CD4-positive, alpha-beta T cell treated with Interleukin-15 for 4 hours (primary cell): ENCODE data around the gene QKI.

Experiments used
- DNase-seq: peaks from one replicate; pipeline ENCODE4 v3.0.0-alpha.2; 2020; ENCODE audit warnings: low spot score

The QKI gene

DNA sequence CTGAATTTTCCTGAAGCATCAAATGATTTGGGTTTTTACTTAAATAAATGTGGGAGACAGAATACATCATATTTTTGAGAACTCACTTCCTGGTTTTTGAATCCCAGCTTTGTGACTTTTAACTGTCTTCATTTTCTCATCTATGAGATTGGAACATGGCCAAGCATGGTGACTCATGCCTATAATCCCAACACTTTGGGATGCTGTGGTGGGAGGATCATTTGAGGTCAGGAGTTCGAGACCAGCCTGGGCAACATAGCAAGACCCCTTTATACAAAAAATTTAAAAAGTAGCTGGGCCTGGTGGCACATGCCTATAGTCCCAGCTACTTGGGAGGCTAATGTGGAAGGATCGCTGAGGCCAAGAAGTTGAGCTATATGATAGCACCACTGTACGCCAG, 122.3 kb downstream of the QKI start:
- DNase-seq: no peak

- DNase-seq: no peak
These were observed 123.8 kb downstream of the QKI start for GRCh38 chr6:163538331-163538730.

- no peak for DNase-seq
These were observed 124.7 kb downstream of the QKI start for GRCh38 chr6:163539101-163539762.

GRCh38 chr6:163543321-163543720, 128.8 kb downstream of the QKI start:
- DNase-seq: no peak

GRCh38 chr6:163545370-163545769, 130.9 kb downstream of the QKI start:
- DNase-seq: no peak

DNA sequence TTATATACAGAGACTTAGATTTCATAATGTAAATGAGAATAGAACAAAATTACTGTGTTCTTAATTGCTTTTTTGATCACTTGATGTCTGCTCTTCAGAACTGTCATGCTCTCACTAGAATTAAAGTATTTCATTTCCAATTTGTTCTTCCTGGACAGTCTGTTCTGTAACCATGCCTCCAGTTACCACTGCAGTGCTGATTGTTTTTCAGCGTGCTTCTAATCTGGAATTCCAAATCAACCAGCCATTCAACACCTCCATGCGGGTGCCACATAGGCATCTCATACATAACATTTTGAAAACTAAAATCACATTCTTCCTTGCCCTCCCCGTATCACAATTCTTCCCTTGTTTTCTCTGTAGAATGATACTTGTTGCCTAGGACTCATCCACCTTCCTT, 132.8 kb downstream of the QKI start:
- no peak for DNase-seq

DNA sequence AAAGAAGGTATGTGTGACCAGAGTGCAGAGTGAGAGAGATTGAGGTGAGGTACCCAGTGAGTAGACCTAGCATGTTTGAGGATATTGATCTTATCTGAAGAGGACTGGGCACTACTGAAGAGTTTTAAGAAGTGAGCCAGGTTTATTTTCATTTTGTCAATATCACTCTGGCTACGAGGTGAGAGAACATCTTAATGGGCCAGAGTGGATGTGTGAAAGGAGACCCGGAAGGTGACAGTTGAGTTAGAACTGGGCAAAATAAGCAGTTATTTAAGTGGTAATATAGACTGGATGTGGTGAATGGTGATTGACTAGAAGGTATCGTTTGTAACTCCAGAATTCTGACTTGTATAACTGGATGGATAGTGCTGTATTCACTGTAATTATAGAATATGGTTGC, 134.1 kb downstream of the QKI start:
- no peak for DNase-seq

DNA sequence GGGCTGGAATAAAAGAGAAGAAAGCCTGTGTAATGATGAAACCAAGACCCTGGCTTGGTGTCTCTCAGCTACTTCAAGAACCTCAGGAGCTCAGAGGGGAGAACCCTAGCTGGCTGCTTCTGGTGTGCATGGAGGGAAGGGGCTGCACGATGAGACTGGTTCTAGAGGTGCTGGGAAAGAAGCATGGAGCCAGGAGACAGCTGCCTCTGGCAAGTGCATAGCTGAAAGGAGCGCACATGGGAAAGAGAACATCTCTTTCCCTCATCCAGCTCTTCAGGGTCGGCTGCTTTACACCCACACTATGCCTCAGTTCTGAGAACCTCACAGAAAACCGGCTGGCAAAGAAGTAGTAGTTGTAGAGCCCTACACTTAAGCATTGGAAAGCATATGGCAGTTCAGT, 139.5 kb downstream of the QKI start:
- DNase-seq: no peak

GRCh38 chr6:163554663-163555062, 140.1 kb downstream of the QKI start:
- DNase-seq: peak; percentile 49

- DNase-seq: no peak
These were observed 145.1 kb downstream of the QKI start for GRCh38 chr6:163559661-163560060.

DNA sequence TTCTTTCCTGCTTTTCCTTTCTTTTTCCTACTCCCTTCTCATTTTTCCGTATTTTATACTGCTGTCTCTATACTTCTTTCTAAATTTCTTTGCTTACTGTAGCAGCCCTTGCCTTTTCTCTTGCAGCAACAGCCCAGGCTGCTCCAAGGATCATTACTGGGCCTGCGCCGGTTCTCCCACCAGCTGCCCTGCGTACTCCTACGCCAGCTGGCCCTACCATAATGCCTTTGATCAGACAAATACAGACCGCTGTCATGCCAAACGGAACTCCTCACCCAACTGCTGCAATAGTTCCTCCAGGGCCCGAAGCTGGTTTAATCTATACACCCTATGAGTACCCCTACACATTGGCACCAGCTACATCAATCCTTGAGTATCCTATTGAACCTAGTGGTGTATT, 148.8 kb downstream of the QKI start:
- no peak for DNase-seq

DNA sequence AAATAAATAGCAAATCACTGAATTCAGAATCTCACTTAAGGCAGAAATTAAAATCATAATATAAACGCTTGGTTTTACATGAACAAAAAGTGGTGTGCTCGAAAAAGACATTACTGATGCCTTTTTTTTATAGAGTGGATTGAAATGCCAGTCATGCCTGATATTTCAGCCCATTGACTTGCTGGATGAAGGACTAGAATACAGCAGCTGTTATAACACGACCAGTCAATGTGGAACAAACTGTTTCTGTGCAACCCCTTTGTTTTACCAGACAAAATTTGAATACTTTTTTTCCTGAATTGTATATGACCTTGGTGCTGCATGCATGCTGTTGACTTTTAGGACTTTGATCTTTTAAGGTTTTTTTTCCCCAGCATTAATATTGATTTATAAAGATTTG, 150.0 kb downstream of the QKI start:
- no peak for DNase-seq

DNA sequence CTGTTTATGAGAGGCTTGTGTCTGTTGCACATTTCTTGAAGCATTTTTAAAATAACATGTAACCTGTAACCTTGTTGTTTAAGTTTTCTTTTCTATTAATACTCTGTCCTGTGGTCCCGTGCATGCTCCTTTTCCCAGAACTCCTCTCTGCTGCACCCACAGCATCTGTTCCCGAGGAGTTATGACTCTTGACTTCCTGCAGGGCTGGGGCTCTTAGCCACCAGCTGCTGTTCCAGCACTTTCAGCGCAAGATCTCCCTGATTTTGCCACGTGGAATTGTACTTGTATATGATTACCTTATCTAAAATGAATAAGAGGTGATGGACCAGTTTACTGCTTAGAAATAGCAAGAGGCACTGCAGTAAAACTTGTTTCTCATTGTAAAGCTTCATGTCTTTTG, 150.6 kb downstream of the QKI start:
- DNase-seq: no peak

DNA sequence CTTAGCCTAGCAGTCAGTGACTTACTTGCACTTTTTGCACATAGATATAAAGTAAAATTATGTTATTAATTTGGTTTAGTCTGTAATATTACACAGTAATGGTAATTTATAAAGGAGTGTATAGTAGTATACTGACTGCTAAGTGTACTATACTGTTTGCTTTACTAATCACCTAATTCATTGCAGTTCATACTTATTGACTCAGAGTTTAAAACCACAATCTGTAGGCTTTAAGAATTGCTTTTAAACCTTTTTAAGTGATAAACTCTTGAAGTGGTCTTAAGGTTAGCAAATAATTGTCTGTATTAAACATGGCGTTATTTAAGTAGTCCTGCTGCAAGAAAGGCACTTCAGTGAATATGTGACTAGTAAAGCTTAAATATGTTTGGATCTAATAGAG, 151.5 kb downstream of the QKI start:
- DNase-seq: no peak

- DNase-seq: no peak
These were observed 153.8 kb downstream of the QKI start for GRCh38 chr6:163568275-163568674.

DNA sequence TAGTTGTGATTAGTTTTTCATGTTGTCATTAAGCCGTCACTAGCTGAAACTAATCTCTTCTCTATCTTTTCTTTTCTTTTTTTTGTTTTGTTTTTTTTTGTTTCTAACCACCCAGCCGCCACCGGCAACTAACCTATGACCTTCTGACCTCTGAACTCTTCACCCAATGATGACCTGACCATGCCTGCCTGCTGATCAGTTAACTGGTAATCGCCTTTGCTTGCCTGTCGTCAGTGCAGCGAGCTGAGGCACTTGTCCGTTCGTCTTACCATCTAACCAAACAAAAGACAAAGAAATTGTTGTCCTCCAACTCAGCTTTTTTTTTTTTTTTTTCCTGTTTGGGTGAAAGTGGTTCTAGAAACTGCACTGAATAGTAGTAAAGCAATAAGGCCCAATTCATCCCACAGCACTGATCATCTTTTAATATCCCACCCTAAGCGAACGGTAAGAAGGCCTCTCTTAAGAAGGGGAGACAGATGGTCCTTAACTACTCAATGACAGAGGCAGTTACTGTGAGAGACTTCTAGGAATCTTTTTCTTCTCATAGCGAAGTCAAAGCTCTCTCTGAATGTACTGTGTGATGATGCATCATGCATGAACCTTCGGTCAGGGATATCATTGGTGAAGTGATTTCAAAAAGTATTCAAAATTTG, 156.2 kb downstream of the QKI start:
- no peak for DNase-seq

GRCh38 chr6:163571730-163572129, 157.2 kb downstream of the QKI start:
- no peak for DNase-seq

DNA sequence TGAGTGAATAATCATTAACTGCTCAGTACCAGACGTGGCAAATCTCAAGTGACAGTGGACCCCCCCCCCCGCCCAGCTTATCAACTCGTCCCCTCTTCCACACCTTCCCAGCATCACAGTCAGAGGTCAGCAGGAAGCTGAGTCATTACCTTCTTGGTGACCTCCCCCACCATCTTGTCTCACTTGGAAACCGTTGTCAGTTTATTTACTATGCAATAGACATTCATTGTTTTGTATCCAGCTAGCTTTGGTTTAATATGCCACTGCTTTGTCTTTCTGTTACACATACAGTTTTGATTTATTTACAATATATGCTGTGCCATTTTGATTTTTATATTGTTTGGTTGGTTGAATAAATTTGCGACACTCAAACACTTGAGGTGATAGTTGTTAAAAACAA, 158.1 kb downstream of the QKI start:
- no peak for DNase-seq

GRCh38 chr6:163573503-163574179, 159.1 kb downstream of the QKI start:
- no peak for DNase-seq

GRCh38 chr6:163576114-163576513, 161.6 kb downstream of the QKI start:
- DNase-seq: no peak

GRCh38 chr6:163577404-163577803, 162.9 kb downstream of the QKI start:
- no peak for DNase-seq

DNA sequence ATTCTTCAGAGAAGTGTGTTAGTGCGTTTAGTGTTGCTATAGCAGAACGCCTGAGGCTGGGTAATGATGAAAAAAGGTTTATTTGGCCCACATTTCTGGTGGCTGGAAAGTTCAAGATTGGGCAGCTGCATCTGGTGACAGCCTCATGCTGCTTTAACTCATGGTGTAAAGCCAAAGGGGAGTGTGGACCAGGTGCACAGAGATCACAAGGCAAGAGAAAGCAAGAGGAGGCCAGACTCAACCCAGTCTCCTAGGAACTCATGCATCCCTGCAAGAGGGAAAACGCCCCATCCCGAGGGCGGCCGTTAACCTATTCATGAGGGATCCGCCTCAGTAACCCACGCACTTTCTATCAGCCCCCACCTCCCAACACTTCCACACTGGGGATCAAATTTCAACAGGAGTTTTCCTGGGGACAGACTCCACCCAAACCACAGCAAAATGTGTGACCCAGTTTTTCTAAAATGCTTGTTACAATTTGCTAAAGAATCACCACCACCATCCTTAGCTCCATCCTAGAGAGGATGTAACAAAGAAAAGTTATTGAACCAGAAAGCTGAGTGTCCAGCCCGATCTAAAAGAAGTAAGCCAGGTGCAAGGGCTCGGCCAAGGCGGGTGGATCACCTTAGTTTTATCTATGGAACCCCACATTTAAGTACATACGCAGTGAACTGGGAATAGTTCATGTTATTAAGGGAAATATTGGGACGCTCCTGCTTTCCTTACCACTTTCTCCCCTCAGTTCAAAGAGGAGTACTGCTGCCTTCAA, 164.8 kb downstream of the QKI start:
- no peak for DNase-seq

GRCh38 chr6:163579880-163580295, 165.4 kb downstream of the QKI start:
- no peak for DNase-seq
